ENCODE data around the gene TAS1R3. TPM values are rescaled to one million over a fixed set of nuclear protein-coding genes. Genes with fewer than 3 reads are reported as not detected.

The TAS1R3 gene
- total RNA-seq, 1 experiment from 2014 or later = 0.07 TPM

DNA sequence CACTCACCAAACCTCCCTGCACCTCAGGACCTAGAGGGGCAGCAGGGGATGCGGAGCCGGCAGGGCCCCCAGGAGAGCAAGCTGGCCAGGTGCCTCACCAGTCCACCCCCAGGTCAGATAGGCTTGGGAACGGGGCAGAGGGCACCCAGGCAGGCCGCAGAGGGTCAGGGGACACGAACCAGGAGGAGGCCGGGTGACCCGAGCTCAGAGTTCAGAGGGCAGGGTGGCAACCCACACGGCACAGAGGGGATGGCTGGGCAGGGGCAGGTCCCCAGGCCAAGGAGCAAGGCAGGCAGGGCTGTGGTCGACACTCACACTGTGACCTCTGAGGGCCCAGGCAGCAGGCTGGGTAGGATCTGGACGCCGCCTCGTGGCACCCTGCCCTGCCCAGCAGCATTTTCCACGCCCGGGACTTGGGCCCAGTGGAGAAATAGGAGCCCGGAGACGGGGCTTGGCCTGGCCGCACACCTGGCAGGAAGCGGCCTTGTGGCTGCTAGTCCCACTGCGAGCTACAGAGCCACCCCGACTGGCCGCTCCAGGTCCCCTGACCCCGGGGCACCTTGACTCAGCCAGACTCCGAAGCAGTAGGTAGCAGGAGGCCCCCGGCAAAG, 12.8 kb downstream of the TAS1R3 start:
- H4K20me1 ChIP-seq (ENCODE audit: insufficient read depth) = no peaks in the 10 kb centered on the region
- peaks cover 83% of the 10 kb centered on the region for H3K79me2 ChIP-seq (ENCODE audit: insufficient read depth, low read length)
- peaks cover 2 to 26% of the 10 kb centered on the region in 2 experiments; a peak in 3 of 4 replicates for H3K36me3 ChIP-seq (ENCODE audit: control insufficient read depth in 1 of 2, insufficient read depth in 2 of 2, low read length in 2 of 2)
- peaks cover 41 to 58% of the 10 kb centered on the region in 2 experiments for H3K4me1 ChIP-seq (ENCODE audit: control insufficient read depth in 1 of 2, insufficient read depth in 2 of 2, low read length in 2 of 2)
- ATAC-seq = peak; percentile 17
- peak overlapping the region; percentile 100 for H3K27ac ChIP-seq (ENCODE audit: low read depth, low read length)
- no peaks in the 10 kb centered on the region for H3K9me3 ChIP-seq (ENCODE audit: control insufficient read depth in 1 of 2, insufficient read depth in 1 of 2, low read depth in 1 of 2, low read length in 2 of 2)
- H3K27me3 ChIP-seq (ENCODE audit: insufficient read depth, low read length) = no peaks in the 10 kb centered on the region
- CTCF ChIA-PET = no interaction called here
- RAD21 ChIA-PET (ENCODE audit: low non-redundant PET in 1 of 2, low total read pairs in 2 of 2, uncharacterized antibody in 2 of 2, unreplicated experiment in 2 of 2) = interaction anchor here in 1 of 2 experiments (0.6 kb wide), 1 partner anchor 20 kb away, joined by 6 read pairs; no protein-coding TSS in a partner anchor
- DNase-seq (ENCODE audit: low read depth, low spot score) = no peak
- BruUV-seq (replicated peaks) = no TSS peak
- peak overlapping the region; percentile 76 for H3K9ac ChIP-seq (ENCODE audit: low read length)
- H3K4me2 ChIP-seq (ENCODE audit: low read length) = peak overlapping the region; percentile 96
- intact Hi-C loops (cut with micrococcal nuclease) = loop anchor here (1.0 to 10.0 kb wide), 3 partner anchors 31 to 271 kb away; partner anchors contain the start of genes AURKAIP1, CCNL2 and MIB2
- POLR2A ChIA-PET = no interaction called here
- no peak for TF ChIP-seq EZH2phosphoT487 (IDR thresholded peaks at IDR 0.05; ENCODE audit: borderline replicate concordance)
- no peak for TF ChIP-seq CBX3 (IDR thresholded peaks at IDR 0.05; ENCODE audit: low read depth)
- H3K9me2 ChIP-seq (ENCODE audit: insufficient read depth) = no peaks in the 10 kb centered on the region
- H2AFZ ChIP-seq (ENCODE audit: low read depth, low read length, poor library complexity, severe bottlenecking) = no peak overlapping the region
- H3K4me3 ChIP-seq (replicated peaks in 1 of 2; ENCODE audit: low read depth in 1 of 2, low read length in 2 of 2) = peak overlapping the region; percentile 45 to 55

GRCh38 chr1:1344655-1345361, 13.7 kb downstream of the TAS1R3 start:
- no peaks in the 10 kb centered on the region for H4K20me1 ChIP-seq (ENCODE audit: insufficient read depth)
- H3K4me2 ChIP-seq (ENCODE audit: low read length) = peak overlapping the region; percentile 96
- peaks cover 41 to 56% of the 10 kb centered on the region in 2 experiments for H3K4me1 ChIP-seq (ENCODE audit: control insufficient read depth in 1 of 2, insufficient read depth in 2 of 2, low read length in 2 of 2)
- no peak overlapping the region for H2AFZ ChIP-seq (ENCODE audit: low read depth, low read length, poor library complexity, severe bottlenecking)
- ATAC-seq (peak; percentile 75), DNase-seq (ENCODE audit: low read depth, low spot score) (peak; percentile 95)
- H3K9ac ChIP-seq (ENCODE audit: low read length) = peak overlapping the region; percentile 76
- no peaks in the 10 kb centered on the region for H3K9me2 ChIP-seq (ENCODE audit: insufficient read depth)
- H3K27ac ChIP-seq (ENCODE audit: low read depth, low read length) = peak overlapping the region; percentile 100
- CTCF ChIA-PET = interaction anchor here (1.3 kb wide), 1 partner anchor 30 kb away, joined by 3 read pairs; the partner anchor contains the start of gene AURKAIP1
- BruUV-seq (replicated peaks) = no TSS peak
- intact Hi-C loops (cut with micrococcal nuclease) = loop anchor here (1.0 to 10.0 kb wide), 5 partner anchors 30 to 273 kb away; partner anchors contain the start of genes ACAP3, AURKAIP1, CCNL2 and MIB2
- H3K36me3 ChIP-seq (ENCODE audit: control insufficient read depth in 1 of 2, insufficient read depth in 2 of 2, low read length in 2 of 2) = peaks cover 2 to 22% of the 10 kb centered on the region in 2 experiments; a peak in 3 of 4 replicates
- POLR2A ChIA-PET = no interaction called here
- TF ChIP-seq POLR2A (IDR thresholded peaks at IDR 0.05; ENCODE audit: borderline replicate concordance, extremely low read depth, insufficient read depth, insufficient read length) (no peak), TCF7L2 (IDR thresholded peaks at IDR 0.05; ENCODE audit: borderline replicate concordance, extremely low read depth, insufficient read depth, insufficient read length) (peak; percentile 44), POLR2AphosphoS5 (IDR thresholded peaks at IDR 0.05; ENCODE audit: low read depth, low read length) (peak; percentile 80), ZBTB33 (IDR thresholded peaks at IDR 0.05; ENCODE audit: extremely low read depth, insufficient replicate concordance, low read length) (peak; percentile 56), EZH2phosphoT487 (IDR thresholded peaks at IDR 0.05; ENCODE audit: borderline replicate concordance) (no peak), ZFX (IDR thresholded peaks at IDR 0.05) (no peak), SIN3A (IDR thresholded peaks at IDR 0.05; ENCODE audit: low read depth) (no peak)
- TF ChIP-seq, protein P1, sequence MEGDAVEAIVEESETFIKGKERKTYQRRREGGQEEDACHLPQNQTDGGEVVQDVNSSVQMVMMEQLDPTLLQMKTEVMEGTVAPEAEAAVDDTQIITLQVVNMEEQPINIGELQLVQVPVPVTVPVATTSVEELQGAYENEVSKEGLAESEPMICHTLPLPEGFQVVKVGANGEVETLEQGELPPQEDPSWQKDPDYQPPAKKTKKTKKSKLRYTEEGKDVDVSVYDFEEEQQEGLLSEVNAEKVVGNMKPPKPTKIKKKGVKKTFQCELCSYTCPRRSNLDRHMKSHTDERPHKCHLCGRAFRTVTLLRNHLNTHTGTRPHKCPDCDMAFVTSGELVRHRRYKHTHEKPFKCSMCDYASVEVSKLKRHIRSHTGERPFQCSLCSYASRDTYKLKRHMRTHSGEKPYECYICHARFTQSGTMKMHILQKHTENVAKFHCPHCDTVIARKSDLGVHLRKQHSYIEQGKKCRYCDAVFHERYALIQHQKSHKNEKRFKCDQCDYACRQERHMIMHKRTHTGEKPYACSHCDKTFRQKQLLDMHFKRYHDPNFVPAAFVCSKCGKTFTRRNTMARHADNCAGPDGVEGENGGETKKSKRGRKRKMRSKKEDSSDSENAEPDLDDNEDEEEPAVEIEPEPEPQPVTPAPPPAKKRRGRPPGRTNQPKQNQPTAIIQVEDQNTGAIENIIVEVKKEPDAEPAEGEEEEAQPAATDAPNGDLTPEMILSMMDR (IDR thresholded peaks at IDR 0.05 in 2 of 3, conservative IDR thresholded peaks at IDR 0.05 in 1 of 3; ENCODE audit: borderline replicate concordance in 1 of 3, insufficient read depth in 1 of 3, low read depth in 2 of 3, low read length in 2 of 3) = peak in 2 of 3 experiments; percentile 48 to 60; a peak in 4 of 6 replicates
- TF ChIP-seq, protein P2, sequence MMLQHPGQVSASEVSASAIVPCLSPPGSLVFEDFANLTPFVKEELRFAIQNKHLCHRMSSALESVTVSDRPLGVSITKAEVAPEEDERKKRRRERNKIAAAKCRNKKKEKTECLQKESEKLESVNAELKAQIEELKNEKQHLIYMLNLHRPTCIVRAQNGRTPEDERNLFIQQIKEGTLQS (IDR thresholded peaks at IDR 0.05) = no peak
- no peaks in the 10 kb centered on the region for H3K27me3 ChIP-seq (ENCODE audit: insufficient read depth, low read length)
- no peaks in the 10 kb centered on the region for H3K9me3 ChIP-seq (ENCODE audit: control insufficient read depth in 1 of 2, insufficient read depth in 1 of 2, low read depth in 1 of 2, low read length in 2 of 2)
- H3K79me2 ChIP-seq (ENCODE audit: insufficient read depth, low read length) = peaks cover 83% of the 10 kb centered on the region
- H3K4me3 ChIP-seq (replicated peaks in 1 of 2; ENCODE audit: low read depth in 1 of 2, low read length in 2 of 2) = peak overlapping the region; percentile 45 to 55
- RAD21 ChIA-PET (ENCODE audit: low non-redundant PET in 1 of 2, low total read pairs in 2 of 2, uncharacterized antibody in 2 of 2, unreplicated experiment in 2 of 2) = no interaction called here

Measured in HCT116 (cell line).